Tibial artery (tissue), 4 donors: Measurements from ENCODE around the gene RYR2.

ENCODE experiments used
- DNase-seq, 2 donors: peaks; one replicate each; pipeline ENCODE4 v3.0.0-alpha.2; 2019
- H3K27ac ChIP-seq, 2 donors: fragments of 200-600 bp; sonication (generic) in 1 of 2; 1 replicate in 1 of 2; 2 replicates in 1 of 2; pipeline ENCODE4 v1.5.1; 2018 to 2019; ENCODE audit warnings: mild to moderate bottlenecking in 1 of 2
- H3K27me3 ChIP-seq, 2 donors: fragments of 200-600 bp; sonication (generic) in 1 of 2; one replicate each; pipeline versions ENCODE4 v1.5.1 to v1.6.0; 2016 to 2019
- H3K36me3 ChIP-seq, 3 donors: fragments of 200-600 bp; sonication (generic) in 2 of 3; one replicate each; pipeline ENCODE4 v1.5.1; 2016 to 2019; ENCODE audit warnings: mild to moderate bottlenecking in 2 of 3
- H3K4me1 ChIP-seq, 4 donors: fragments of 200-600 bp; sonication (generic) in 2 of 4; 1 replicate in 3 of 4; 2 replicates in 1 of 4; pipeline ENCODE4 v1.5.1; 2016 to 2019
- H3K4me3 ChIP-seq, 2 donors: fragments of 200-600 bp; sonication (generic) in 1 of 2; 1 replicate in 1 of 2; 2 replicates in 1 of 2; pipeline ENCODE4 v1.5.1; 2018 to 2019; ENCODE audit warnings: mild to moderate bottlenecking in 2 of 2
- H3K9me3 ChIP-seq, 3 donors: fragments of 200-600 bp; sonication (generic) in 1 of 3; one replicate each; pipeline ENCODE4 v1.5.1; 2016 to 2019
- CTCF ChIP-seq, 2 experiments: fragments of 200-600 bp in 1 of 2; fragments of 450-650 bp in 1 of 2; IDR thresholded peaks; one replicate each; pipeline ENCODE4 v1.5.1; 2017 to 2019; ENCODE audit warnings: antibody characterized with exemption in 2 of 2, mild to moderate bottlenecking in 1 of 2, moderate library complexity in 1 of 2
- intact Hi-C: fragments of 100-400 bp; cut with DNase I; formaldehyde crosslinking; loops from one replicate; pipeline ENCODE4 v1.15.0; 2023; ENCODE audit warnings: low total_unique reads

The RYR2 gene

GRCh38 chr1:237219751-237220642 is 178.0 kb downstream of the RYR2 start:
- peak overlapping the region; percentile 2 to 31 for H3K27ac ChIP-seq

GRCh38 chr1:237223419-237223818 is 181.4 kb downstream of the RYR2 start:
- no peak for TF ChIP-seq CTCF (IDR thresholded peaks at IDR 0.05)
- H3K9me3 ChIP-seq = no peaks in the 10 kb centered on the region
- DNase-seq = no peak
- no peaks in the 10 kb centered on the region for H3K27me3 ChIP-seq
- no peak overlapping the region for H3K27ac ChIP-seq
- no peak overlapping the region for H3K4me3 ChIP-seq
- intact Hi-C loops = no loop called here
- H3K36me3 ChIP-seq = no peaks in the 10 kb centered on the region
- peaks cover 0 to 61% (median 10%) of the 10 kb centered on the region in 4 donors for H3K4me1 ChIP-seq

More at GRCh38 chr1:237219751-237220642, 178.0 kb downstream of the RYR2 start:
- H3K9me3 ChIP-seq = no peaks in the 10 kb centered on the region
- H3K4me1 ChIP-seq = peaks cover 0 to 33% (median 10%) of the 10 kb centered on the region in 4 donors
- H3K27me3 ChIP-seq = no peaks in the 10 kb centered on the region
- no peaks in the 10 kb centered on the region for H3K36me3 ChIP-seq
- intact Hi-C loops = no loop called here
- TF ChIP-seq CTCF (IDR thresholded peaks at IDR 0.05) = peak in 1 of 2 experiments; percentile 22
- no peak for DNase-seq
- H3K4me3 ChIP-seq = peak overlapping the region in 1 of 2 donors; percentile 8

GRCh38 chr1:237226177-237226944 is 184.4 kb downstream of the RYR2 start:
- Histone ChIP-seq H3K36me3 (no peaks in the 10 kb centered on the region), H3K27ac (no peak overlapping the region), H3K4me1 (peaks cover 0 to 54% (median 0%) of the 10 kb centered on the region in 4 donors), H3K9me3 (no peaks in the 10 kb centered on the region), H3K27me3 (no peaks in the 10 kb centered on the region), H3K4me3 (no peak overlapping the region)
- no peak for TF ChIP-seq CTCF (IDR thresholded peaks at IDR 0.05)
- intact Hi-C loops = no loop called here
- DNase-seq = no peak

GRCh38 chr1:237227476-237227875 is 185.5 kb downstream of the RYR2 start:
- Histone ChIP-seq H3K9me3 (no peaks in the 10 kb centered on the region), H3K36me3 (no peaks in the 10 kb centered on the region), H3K27ac (no peak overlapping the region), H3K4me1 (peaks cover 0 to 51% (median 0%) of the 10 kb centered on the region in 4 donors), H3K4me3 (no peak overlapping the region), H3K27me3 (no peaks in the 10 kb centered on the region)
- intact Hi-C loops = no loop called here
- DNase-seq = no peak
- TF ChIP-seq CTCF (IDR thresholded peaks at IDR 0.05) = no peak

GRCh38 chr1:237228421-237228820 is 186.4 kb downstream of the RYR2 start:
- no peak overlapping the region for H3K27ac ChIP-seq
- H3K4me1 ChIP-seq = peaks cover 0 to 53% (median 0%) of the 10 kb centered on the region in 4 donors
- H3K4me3 ChIP-seq = no peak overlapping the region
- no peaks in the 10 kb centered on the region for H3K36me3 ChIP-seq
- H3K27me3 ChIP-seq = no peaks in the 10 kb centered on the region
- H3K9me3 ChIP-seq = no peaks in the 10 kb centered on the region
- no peak for TF ChIP-seq CTCF (IDR thresholded peaks at IDR 0.05)
- DNase-seq = no peak
- intact Hi-C loops = no loop called here
